NCI-H1417 treated with DMSO at 0.1 percent for 48 hours (cell line): Measurements from ENCODE around the gene KAZN.

Experiments
- DNase-seq: peaks from one replicate; lab custom pipeline; 2025; lab: John Stamatoyannopoulos, UW

Gene KAZN

DNA sequence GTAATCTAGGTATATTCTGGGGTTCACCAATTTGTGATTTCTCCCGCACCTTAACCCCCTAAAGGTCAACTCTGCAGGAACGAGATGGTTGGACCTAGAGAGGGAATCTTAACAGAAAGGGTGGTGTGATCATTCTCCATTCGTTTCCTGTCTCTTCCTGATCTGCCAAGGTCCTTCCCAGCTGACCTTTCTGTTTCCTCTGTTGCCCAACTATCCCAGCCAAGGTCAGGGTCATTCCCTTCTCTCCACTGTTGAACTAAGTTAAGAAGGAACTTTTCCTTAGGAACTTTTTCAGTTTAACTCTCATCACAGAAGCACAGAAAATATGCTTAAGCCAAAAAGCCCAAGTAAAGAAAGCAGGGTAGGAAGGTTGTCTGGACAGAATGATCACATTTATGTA is 49.3 kb downstream of the KAZN start:
- DNase-seq = no peak

GRCh38 chr1:14648391-14648790 is 49.9 kb downstream of the KAZN start:
- no peak for DNase-seq

DNA sequence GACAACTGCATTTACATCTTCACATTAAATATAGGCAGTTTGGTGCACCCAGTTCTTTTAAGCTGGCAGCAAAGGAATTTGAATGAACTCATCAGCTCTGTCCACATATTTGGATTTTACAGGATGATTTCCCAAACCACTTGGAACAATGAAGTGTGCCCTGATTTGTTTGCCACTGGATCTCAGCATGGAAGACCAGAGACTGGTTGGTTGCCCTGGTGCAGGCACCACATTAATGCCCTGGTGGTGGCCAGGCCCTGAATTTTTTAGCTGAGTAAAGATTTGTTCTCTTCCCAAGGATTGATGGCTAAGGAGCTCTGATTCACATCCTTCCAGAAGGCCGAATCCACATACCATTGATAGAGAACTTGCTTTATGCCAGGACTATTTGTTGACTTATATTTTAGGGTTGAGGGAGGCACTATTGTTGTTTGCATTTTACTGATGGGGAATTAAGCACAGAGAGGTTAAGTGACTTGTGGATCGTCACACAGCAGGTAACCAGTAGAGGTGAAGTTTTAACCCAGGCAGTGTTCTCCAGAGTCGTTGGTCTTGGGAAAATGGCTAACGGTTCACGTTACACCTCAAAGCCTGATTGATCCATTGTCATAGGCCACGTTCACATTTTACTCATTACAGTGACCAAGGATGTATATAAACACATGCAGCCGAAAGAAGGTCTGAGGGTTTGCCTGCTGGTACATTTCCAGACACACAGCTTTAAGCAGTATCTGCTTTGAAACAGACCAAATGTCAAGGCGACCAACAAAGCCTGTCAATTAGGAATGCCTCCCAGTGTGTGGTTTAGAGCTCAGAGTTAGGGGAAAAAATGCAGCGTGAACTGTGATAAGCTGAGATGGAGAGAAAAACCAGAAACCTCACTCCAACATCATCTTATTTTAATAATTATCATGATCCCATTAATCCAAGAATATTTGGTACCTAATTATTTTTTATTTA is 50.7 kb downstream of the KAZN start:
- no peak for DNase-seq

DNA sequence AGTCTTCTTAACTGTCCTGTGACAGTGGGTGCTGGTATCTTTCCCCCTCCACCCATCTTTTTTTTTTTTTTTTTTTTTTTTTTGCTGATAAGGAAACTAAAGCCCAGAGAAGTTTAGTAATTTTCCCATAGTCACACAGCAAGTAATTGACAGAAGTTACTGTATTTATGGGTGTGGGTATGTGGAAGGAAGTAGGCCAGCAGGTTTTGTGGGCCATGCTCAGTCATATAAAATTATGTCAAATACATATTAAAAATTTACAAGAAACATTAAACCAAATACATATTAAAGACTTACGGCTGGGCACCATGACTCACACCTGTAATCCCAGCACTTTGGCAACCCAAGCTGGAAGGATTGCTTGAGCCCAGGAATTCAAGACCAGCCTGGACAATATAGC is 51.5 kb downstream of the KAZN start:
- no peak for DNase-seq

DNA sequence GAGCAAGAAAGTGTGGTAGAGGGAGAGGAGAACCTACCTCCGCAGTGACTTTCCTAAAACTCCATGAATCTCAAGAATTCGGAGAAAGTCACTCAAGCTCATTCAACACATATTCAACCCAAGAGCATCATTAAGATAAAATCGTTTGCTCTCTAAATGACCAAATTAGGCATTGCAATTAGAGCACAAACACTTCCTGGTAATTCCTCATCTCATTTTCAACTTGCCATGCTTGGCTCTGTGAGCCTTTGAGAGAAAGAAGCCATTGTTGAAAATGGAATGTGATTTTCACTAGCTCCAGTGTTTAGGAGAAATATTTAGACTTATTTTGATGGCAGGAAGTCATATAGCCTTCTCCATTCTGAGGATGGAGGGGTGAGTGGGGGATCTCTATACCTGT is 52.5 kb downstream of the KAZN start:
- DNase-seq = no peak

DNA sequence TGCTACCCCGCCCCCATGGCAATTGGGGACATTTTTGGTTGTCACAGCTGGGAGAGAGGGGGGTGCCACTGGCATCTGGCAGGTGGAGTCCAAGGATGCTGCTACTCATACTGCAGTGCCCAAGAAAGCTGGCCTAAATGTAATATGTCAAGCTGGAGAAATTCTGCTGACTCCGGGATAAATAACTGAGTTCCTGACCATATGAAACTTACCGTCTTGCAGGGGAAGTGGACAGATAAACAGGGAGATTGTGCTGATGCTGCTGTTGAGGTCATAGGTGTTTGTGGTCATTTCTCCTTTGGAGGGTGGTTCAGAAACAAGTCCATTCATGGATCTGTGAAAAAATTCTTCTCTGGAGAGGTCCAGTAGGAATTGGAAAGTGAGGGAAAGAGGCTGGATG is 54.4 kb downstream of the KAZN start:
- no peak for DNase-seq

GRCh38 chr1:14653461-14653960 is 55.0 kb downstream of the KAZN start:
- no peak for DNase-seq

GRCh38 chr1:14654554-14654953 is 56.1 kb downstream of the KAZN start:
- DNase-seq = no peak

DNA sequence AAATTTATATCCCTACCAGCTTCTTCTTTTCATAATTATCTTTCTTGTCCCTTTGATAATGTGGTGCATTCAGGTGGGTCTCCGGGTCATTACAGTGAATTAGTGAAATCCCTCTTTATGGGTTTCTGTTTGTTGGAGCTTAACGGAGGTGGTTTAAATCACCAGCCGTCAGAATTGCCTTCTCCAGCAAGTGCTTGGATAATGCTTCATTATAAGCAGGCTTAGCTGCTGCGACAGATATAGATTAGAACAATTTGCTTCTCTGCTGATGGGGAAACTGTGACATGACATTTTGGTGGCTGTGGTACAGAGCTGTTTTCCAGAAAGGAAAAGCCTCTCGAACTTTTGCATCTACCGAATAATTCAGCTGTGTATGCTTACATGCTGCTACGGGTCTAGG is 56.9 kb downstream of the KAZN start:
- no peak for DNase-seq

GRCh38 chr1:14656384-14656937 is 58.0 kb downstream of the KAZN start:
- no peak for DNase-seq

GRCh38 chr1:14658642-14659041 is 60.2 kb downstream of the KAZN start:
- no peak for DNase-seq

DNA sequence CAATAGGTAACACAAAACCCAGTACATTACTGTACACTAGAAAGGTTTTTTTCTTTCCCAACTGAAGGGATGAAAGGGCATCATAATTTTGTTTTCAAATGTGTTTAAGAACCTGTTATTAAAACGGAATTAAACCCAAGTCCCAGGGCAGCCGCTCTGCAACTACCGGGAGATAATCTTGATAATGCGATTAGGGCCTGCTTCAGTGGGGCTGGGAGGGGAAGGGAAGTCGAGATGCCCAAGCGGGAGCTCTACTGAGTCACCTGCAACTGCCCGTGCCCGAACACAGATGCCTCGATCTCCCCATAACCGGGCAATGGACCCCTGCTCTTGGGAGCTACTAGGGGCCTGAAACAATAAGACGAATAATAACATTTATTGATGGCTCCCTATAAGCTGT is 61.4 kb downstream of the KAZN start:
- no peak for DNase-seq

GRCh38 chr1:14660801-14661200 is 62.3 kb downstream of the KAZN start:
- no peak for DNase-seq

DNA sequence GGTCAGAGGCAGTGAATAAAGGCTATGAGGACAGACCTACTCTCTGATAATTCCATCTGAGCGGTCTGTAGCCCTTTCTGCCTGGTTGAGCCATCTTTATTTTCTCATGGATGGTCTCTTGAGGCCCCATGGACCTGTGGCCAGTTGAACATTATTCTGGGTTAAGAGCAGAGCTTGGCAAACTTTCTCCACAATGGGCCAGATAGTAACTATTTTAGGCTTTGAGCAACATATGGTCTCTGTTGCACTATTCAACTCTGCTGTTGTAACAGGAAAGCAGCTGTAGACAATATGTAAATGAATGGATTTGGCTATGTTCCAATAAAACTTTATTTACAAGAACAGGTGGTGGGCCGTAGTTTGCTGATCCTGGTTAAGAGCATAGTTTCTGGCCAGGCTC is 62.7 kb downstream of the KAZN start:
- DNase-seq = no peak

- DNase-seq = no peak
Measured at GRCh38 chr1:14662116-14662515, 63.6 kb downstream of the KAZN start.

DNA sequence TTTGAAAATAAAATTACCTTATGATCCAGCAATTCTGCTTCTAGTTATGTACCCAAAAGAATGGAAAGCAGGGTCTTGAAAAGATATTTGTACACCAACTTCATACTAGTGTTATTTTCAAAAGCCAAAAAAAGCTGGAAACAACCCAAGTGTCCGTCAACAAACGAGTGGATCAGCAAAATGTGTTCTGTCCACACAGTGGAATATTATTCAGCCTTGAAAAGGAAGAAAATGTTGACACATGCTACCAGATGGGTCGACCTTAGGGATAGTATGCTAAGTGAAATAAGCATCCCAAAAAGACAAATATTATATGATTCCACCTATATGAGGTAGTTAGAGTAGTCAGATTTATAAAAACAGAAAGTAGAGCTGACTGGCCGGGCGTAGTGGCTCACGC is 65.3 kb downstream of the KAZN start:
- no peak for DNase-seq

DNA sequence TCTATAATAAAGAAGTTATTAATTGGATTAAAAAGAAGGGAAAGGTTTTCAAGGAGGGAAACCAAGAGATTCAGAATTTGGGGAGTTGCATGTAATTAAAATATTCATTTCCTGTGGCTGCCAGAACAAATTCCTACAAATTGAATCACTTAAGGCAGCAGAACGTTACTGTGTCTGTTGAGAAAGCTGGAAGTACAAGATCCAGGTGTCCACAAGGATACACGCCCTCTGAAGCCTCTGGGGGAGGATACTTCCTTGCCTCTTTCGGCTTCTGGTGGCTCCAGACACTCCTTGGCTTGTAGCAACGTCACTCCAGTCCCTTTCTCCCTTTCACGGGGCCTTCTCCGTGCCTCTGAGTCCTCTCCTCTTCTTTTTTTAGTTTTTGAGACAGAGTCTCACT is 67.9 kb downstream of the KAZN start:
- DNase-seq = no peak

GRCh38 chr1:14666962-14667650 is 68.6 kb downstream of the KAZN start:
- no peak for DNase-seq

DNA sequence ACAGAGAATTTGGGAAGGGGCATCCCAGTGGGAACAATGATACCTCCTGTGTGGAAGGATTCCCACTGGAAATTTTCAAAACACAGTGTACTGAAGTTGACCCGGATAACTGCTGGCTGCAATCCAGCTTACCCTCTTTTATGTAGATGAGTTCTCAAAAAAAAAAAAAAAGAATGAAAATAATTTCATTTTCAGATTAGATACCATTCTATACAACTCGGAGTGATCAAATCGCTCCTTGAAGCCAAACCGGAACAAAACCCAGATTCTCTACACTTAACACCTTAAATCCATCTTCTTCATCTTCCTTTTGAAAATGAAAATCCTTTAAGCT is 69.1 kb downstream of the KAZN start:
- DNase-seq = no peak

- no peak for DNase-seq
Measured at GRCh38 chr1:14668538-14668937, 70.1 kb downstream of the KAZN start.

- DNase-seq = no peak
Measured at GRCh38 chr1:14672005-14672404, 73.5 kb downstream of the KAZN start.

DNA sequence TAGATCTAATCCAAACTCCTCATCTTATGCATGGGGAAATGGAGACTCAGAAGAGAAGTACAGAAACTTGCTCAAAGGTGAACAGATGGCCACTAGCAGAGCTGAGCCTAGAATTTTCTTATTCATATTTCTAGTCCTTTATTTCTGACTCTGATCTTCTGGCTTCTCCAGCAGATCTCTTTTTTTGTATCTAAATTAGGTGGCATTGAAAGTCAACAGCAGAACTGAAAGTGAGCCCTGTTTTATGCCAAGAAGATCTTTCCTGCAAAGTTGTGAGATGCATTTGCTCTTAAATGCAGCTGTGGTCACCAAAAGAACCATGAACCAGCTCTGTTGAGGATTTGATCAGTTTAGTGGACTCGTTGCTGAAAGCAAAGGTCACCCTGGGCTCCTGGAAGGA is 75.5 kb downstream of the KAZN start:
- no peak for DNase-seq

DNA sequence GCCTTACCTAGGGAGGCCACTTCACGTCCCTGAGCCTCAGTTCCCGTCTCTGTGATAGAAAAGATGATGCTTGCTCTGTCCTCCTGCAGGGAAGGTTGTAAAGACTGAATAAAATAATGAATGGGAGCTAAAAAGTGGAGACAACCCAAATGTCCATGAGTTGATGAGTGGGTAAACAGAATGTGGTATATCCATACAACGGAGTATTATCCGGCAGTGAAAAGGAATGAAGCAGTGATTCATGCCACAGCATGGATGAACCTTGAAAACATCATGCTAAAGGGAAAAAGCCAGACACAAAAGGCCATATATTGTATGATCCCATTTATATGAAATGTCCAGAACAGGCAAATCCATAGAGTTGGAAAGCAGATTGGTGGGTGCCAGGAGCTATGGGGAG is 77.9 kb downstream of the KAZN start:
- no peak for DNase-seq
